PC-9 (cell line): ENCODE data around the gene TFRC. TPM values are rescaled to one million over a fixed set of nuclear protein-coding genes. Genes with fewer than 3 reads are reported as not detected.

Experiments
- BruUV-seq: library from RNA; stranded (reverse); fragments of 400-500 nt; replicated peaks from 2 replicates; lab custom pipeline; 2021; lab: Mats Ljungman, UMichigan
- CTCF ChIA-PET: fragments of 300-600 bp; sonication (Branson Sonifier 250); formaldehyde crosslinking; loops from one replicate; lab custom pipeline; 2022; ENCODE audit warnings: antibody characterized with exemption; lab: Charles Lee
- POLR2A ChIA-PET: fragments of 300-600 bp; sonication (Branson Sonifier 250); formaldehyde crosslinking; loops from one replicate; lab custom pipeline; 2022; ENCODE audit warnings: antibody characterized with exemption; ENCODE audit not compliant: unreplicated experiment; lab: Charles Lee
- DNase-seq, 2 experiments: peaks; one replicate each; pipeline versions ENCODE4 v3.0.0 to v3.0.0-alpha.2; 2015 to 2022; ENCODE audit warnings: mixed read lengths in 1 of 2
- H2AFZ ChIP-seq: fragments of 200-600 bp; sonication (generic); 2 replicates; pipeline ENCODE4 v1.8.1; 2017; ENCODE audit warnings: antibody characterized with exemption
- H3F3A ChIP-seq: fragments of 200-600 bp; sonication (generic); 2 replicates; pipeline ENCODE4 v1.8.1; 2017; ENCODE audit warnings: antibody characterized with exemption, mild to moderate bottlenecking, low read depth; ENCODE audit not compliant: insufficient read depth
- H3K27ac ChIP-seq: fragments of 200-600 bp; sonication (generic); 2 replicates; pipeline ENCODE4 v1.6.1; 2016; ENCODE audit warnings: mixed run types
- H3K27me3 ChIP-seq: fragments of 200-600 bp; sonication (generic); 2 replicates; pipeline ENCODE4 v1.6.1; 2016; ENCODE audit warnings: low read depth, mixed run types; ENCODE audit not compliant: insufficient read depth
- H3K36me3 ChIP-seq: fragments of 200-600 bp; sonication (generic); 2 replicates; pipeline ENCODE4 v1.6.1; 2016; ENCODE audit warnings: low read depth, mixed run types
- H3K4me1 ChIP-seq: fragments of 200-600 bp; sonication (generic); replicated peaks from 2 replicates; pipeline ENCODE4 v1.6.1; 2016; ENCODE audit warnings: mixed run types; ENCODE audit not compliant: insufficient read depth
- H3K4me2 ChIP-seq: fragments of 200-600 bp; sonication (generic); 2 replicates; pipeline ENCODE4 v1.6.1; 2017; ENCODE audit warnings: mixed run types
- H3K4me3 ChIP-seq: fragments of 200-600 bp; sonication (generic); 2 replicates; pipeline ENCODE4 v1.6.1; 2016; ENCODE audit warnings: mixed run types
- H3K79me2 ChIP-seq: fragments of 200-600 bp; sonication (generic); 2 replicates; pipeline ENCODE4 v1.6.1; 2017; ENCODE audit warnings: low read depth, mixed run types
- H3K9me2 ChIP-seq: fragments of 200-600 bp; sonication (generic); 2 replicates; pipeline ENCODE4 v1.8.1; 2017; ENCODE audit warnings: mild to moderate bottlenecking; ENCODE audit not compliant: insufficient read depth
- H3K9me3 ChIP-seq: fragments of 200-600 bp; sonication (generic); 2 replicates; pipeline ENCODE4 v1.8.1; 2016; ENCODE audit warnings: low read depth; ENCODE audit not compliant: insufficient read depth
- H4K20me1 ChIP-seq: fragments of 200-600 bp; sonication (generic); 2 replicates; pipeline ENCODE4 v1.8.1; 2017; ENCODE audit not compliant: insufficient read depth
- CTCF ChIP-seq: fragments of 200-600 bp; sonication (generic); conservative IDR thresholded peaks from 2 replicates; pipeline ENCODE4 v1.6.1; 2017; ENCODE audit warnings: mixed run types, antibody characterized with exemption, mild to moderate bottlenecking, moderate library complexity
- EZH2 ChIP-seq: fragments of 200-600 bp; sonication (generic); IDR thresholded peaks from 2 replicates; pipeline ENCODE4 v1.8.0; 2017; ENCODE audit warnings: antibody characterized with exemption, low read depth
- intact Hi-C: fragments of 100-400 bp; cut with micrococcal nuclease; formaldehyde crosslinking; loops from one replicate; pipeline ENCODE4 v1.10.0; 2022; ENCODE audit not compliant: unreplicated experiment
- total RNA-seq: library from RNA; stranded (reverse); gene quantifications from 2 replicates; pipeline ENCODE4 v1.2.3, GENCODE V29; 2021

The TFRC gene
- total RNA-seq, 1 experiment from 2014 or later = 195 TPM

DNA sequence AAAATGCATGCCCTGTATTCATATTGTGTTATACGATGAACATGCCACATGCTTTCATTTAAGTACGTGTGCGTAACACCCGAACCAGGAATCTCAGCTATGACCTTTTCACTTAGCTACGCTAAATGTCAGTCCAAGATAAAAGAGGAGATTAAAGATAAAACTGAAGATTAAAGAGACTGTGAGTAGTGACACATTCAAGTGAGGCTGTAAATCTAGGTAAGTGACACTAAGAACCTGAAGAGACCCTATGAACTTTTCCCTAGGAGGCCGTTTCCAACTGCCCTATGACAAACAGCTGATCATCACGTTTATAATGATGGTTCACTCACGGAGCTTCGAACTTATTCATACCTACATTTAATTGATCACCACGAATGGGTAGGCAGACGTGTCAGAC is 32.2 kb downstream of the TFRC start:
- Histone ChIP-seq H3K27me3 (no peaks in the 10 kb centered on the region), H3K36me3 (peaks cover 53% of the 10 kb centered on the region), H3K4me2 (no peak overlapping the region), H3F3A (peaks cover 79% of the 10 kb centered on the region), H3K9me3 (no peaks in the 10 kb centered on the region), H2AFZ (no peak overlapping the region), H4K20me1 (peaks cover 25% of the 10 kb centered on the region), H3K9me2 (no peaks in the 10 kb centered on the region), H3K4me1 (no peaks in the 10 kb centered on the region), H3K4me3 (no peak overlapping the region), H3K27ac (no peak overlapping the region), H3K79me2 (no peaks in the 10 kb centered on the region)
- POLR2A ChIA-PET = interaction anchor here (0.7 kb wide), 1 partner anchor 59 kb away, joined by 4 read pairs; no protein-coding TSS in a partner anchor
- DNase-seq = no peak
- intact Hi-C loops = no loop called here
- CTCF ChIA-PET = interaction anchor here (0.7 kb wide), 1 partner anchor 1032 kb away, joined by 3 read pairs; no protein-coding TSS in a partner anchor
- BruUV-seq = no TSS peak
- TF ChIP-seq EZH2 = no peak
- TF ChIP-seq CTCF = no peak

DNA sequence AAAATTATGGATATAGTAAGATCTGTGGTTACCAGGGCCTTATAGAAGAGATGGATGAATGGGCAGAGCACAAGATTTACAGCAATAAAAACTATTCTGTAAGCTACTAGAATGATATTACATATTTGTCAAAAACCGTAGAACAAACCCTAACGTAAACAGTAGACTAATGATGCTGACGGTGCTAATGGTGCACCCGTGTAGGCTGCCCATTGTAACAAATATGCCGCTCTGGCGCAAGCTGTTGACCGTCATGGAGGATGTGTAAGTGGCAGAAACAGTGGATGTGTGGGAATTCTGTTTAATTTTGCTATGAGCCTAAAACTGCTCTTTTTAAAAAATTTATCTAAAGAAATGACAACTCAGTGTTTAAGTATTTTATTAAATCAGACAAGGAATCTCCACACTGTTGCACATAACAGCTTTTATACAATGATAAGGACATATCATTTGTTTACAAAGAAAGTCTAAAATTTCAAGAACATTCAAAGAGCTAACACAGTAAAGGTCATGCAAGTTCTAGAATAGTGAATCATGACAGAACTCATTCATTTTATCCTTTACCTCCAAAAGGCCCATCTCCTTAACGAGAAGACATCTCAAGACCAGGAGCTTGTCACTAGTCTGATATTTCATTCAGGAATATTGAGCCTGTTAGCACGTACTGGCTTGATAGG is 32.8 kb downstream of the TFRC start:
- Histone ChIP-seq H3K9me3 (no peaks in the 10 kb centered on the region), H2AFZ (no peak overlapping the region), H3K9me2 (no peaks in the 10 kb centered on the region), H3K27ac (no peak overlapping the region), H3K4me1 (no peaks in the 10 kb centered on the region), H3K79me2 (no peaks in the 10 kb centered on the region), H3K4me2 (no peak overlapping the region), H3K27me3 (no peaks in the 10 kb centered on the region), H3K4me3 (no peak overlapping the region), H3K36me3 (peaks cover 50% of the 10 kb centered on the region), H4K20me1 (peaks cover 25% of the 10 kb centered on the region), H3F3A (peaks cover 80% of the 10 kb centered on the region)
- intact Hi-C loops = no loop called here
- DNase-seq = no peak
- ChIA-PET POLR2A (no interaction called here), CTCF (no interaction called here)
- TF ChIP-seq EZH2 (no peak), CTCF (no peak)
- BruUV-seq = no TSS peak

DNA sequence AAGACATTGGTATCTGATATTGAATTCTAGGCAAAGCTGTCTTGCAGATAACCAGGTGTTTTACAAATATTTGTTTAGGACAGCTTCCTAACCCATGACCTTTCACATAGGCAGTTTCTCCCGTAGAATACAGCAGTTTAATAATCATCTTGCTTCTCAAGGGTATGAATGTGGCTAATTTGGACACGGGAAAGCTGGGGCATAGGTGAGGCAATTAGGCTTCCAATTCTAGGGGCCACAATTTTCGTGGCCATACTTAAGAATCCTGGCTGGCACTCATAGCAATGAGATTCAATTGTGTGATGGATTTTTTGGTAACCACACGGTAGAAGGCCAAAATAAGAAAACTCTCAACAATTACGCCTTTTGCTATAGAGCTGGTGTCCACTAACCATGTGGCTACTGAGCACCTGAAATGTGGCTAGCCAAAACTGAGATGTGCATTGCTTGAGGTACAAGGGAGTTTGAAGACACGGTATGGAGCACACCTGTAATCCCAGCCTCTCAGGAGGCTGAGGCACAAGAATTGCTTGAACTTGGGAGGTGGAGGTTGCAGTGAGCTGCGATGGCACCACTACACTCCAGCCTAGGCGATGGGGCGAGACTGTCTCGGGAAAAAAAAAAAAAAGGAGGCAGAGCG is 34.4 kb downstream of the TFRC start:
- H3K27me3 ChIP-seq = no peaks in the 10 kb centered on the region
- H2AFZ ChIP-seq = no peak overlapping the region
- TF ChIP-seq CTCF (no peak), EZH2 (no peak)
- H3K9me2 ChIP-seq = no peaks in the 10 kb centered on the region
- CTCF ChIA-PET = no interaction called here
- H3K4me1 ChIP-seq = no peaks in the 10 kb centered on the region
- DNase-seq = no peak
- no peaks in the 10 kb centered on the region for H3K79me2 ChIP-seq
- H3F3A ChIP-seq = peaks cover 65% of the 10 kb centered on the region
- no peak overlapping the region for H3K27ac ChIP-seq
- no peak overlapping the region for H3K4me2 ChIP-seq
- no peaks in the 10 kb centered on the region for H3K9me3 ChIP-seq
- no peak overlapping the region for H3K4me3 ChIP-seq
- no TSS peak for BruUV-seq
- POLR2A ChIA-PET = no interaction called here
- H3K36me3 ChIP-seq = peaks cover 40% of the 10 kb centered on the region
- peaks cover 18% of the 10 kb centered on the region for H4K20me1 ChIP-seq
- intact Hi-C loops = no loop called here
